ENCODE data around the gene MAPRE3.

MAPRE3 gene

GRCh38 chr2:26989156-26989555, 18.7 kb downstream of the MAPRE3 start:
- Histone ChIP-seq H3K27ac (ENCODE audit: low read depth, low read length) (no peak overlapping the region), H3K4me3 (ENCODE audit: low read depth in 1 of 2, low read length in 2 of 2) (no peak overlapping the region), H3K27me3 (ENCODE audit: control insufficient read depth in 1 of 2, insufficient read depth in 2 of 2, low read length in 2 of 2) (no peaks in the 10 kb centered on the region), H3K36me3 (ENCODE audit: insufficient read depth, low read length) (peaks cover 8% of the 10 kb centered on the region), H3K4me1 (ENCODE audit: insufficient read depth, low read length) (no peaks in the 10 kb centered on the region), H3K9ac (ENCODE audit: low read length) (no peak overlapping the region), H3K9me3 (ENCODE audit: low read length) (no peaks in the 10 kb centered on the region)

GRCh38 chr2:26991717-26992116, 21.3 kb downstream of the MAPRE3 start:
- Histone ChIP-seq H3K9ac (ENCODE audit: low read length) (no peak overlapping the region), H3K9me3 (ENCODE audit: low read length) (no peaks in the 10 kb centered on the region), H3K4me1 (ENCODE audit: insufficient read depth, low read length) (no peaks in the 10 kb centered on the region), H3K27ac (ENCODE audit: low read depth, low read length) (no peak overlapping the region), H3K27me3 (ENCODE audit: control insufficient read depth in 1 of 2, insufficient read depth in 2 of 2, low read length in 2 of 2) (no peaks in the 10 kb centered on the region), H3K36me3 (ENCODE audit: insufficient read depth, low read length) (no peaks in the 10 kb centered on the region), H3K4me3 (ENCODE audit: low read depth in 1 of 2, low read length in 2 of 2) (no peak overlapping the region)

DNA sequence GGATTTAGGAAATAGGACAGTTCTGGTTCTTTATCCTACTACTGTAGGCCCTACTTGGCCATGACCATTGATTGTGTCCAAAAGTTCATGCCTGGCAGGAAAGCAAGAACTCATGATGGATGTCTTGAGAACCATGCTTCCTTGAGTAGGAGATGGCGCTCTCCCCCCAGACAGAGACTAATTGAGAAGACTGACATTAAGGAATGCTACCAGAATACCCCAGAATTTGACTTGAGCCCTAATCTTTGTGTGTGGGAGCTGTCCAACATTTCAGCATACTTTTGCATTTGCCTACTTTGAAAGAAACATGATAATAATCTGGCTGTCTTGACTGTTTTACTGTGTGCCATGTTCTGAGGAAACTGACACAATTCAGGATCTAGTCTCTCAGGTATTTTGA, 23.3 kb downstream of the MAPRE3 start:
- Histone ChIP-seq H3K36me3 (ENCODE audit: insufficient read depth, low read length) (no peaks in the 10 kb centered on the region), H3K27me3 (ENCODE audit: control insufficient read depth in 1 of 2, insufficient read depth in 2 of 2, low read length in 2 of 2) (no peaks in the 10 kb centered on the region), H3K4me1 (ENCODE audit: insufficient read depth, low read length) (no peaks in the 10 kb centered on the region), H3K4me3 (ENCODE audit: low read depth in 1 of 2, low read length in 2 of 2) (no peak overlapping the region), H3K9ac (ENCODE audit: low read length) (no peak overlapping the region), H3K9me3 (ENCODE audit: low read length) (no peaks in the 10 kb centered on the region), H3K27ac (ENCODE audit: low read depth, low read length) (no peak overlapping the region)

- Histone ChIP-seq H3K4me1 (ENCODE audit: insufficient read depth, low read length) (no peaks in the 10 kb centered on the region), H3K9me3 (ENCODE audit: low read length) (no peaks in the 10 kb centered on the region), H3K27me3 (ENCODE audit: control insufficient read depth in 1 of 2, insufficient read depth in 2 of 2, low read length in 2 of 2) (no peaks in the 10 kb centered on the region), H3K9ac (ENCODE audit: low read length) (no peak overlapping the region), H3K4me3 (ENCODE audit: low read depth in 1 of 2, low read length in 2 of 2) (no peak overlapping the region), H3K27ac (ENCODE audit: low read depth, low read length) (no peak overlapping the region), H3K36me3 (ENCODE audit: insufficient read depth, low read length) (no peaks in the 10 kb centered on the region)
Observed at GRCh38 chr2:26994983-26995382, 24.5 kb downstream of the MAPRE3 start.

- Histone ChIP-seq H3K36me3 (ENCODE audit: insufficient read depth, low read length) (no peaks in the 10 kb centered on the region), H3K4me3 (ENCODE audit: low read depth in 1 of 2, low read length in 2 of 2) (no peak overlapping the region), H3K9ac (ENCODE audit: low read length) (no peak overlapping the region), H3K9me3 (ENCODE audit: low read length) (no peaks in the 10 kb centered on the region), H3K27ac (ENCODE audit: low read depth, low read length) (no peak overlapping the region), H3K27me3 (ENCODE audit: control insufficient read depth in 1 of 2, insufficient read depth in 2 of 2, low read length in 2 of 2) (no peaks in the 10 kb centered on the region), H3K4me1 (ENCODE audit: insufficient read depth, low read length) (no peaks in the 10 kb centered on the region)
Observed at GRCh38 chr2:26997394-26997793, 27.0 kb downstream of the MAPRE3 start.

GRCh38 chr2:26998323-26998722, 27.9 kb downstream of the MAPRE3 start:
- H3K4me1 ChIP-seq (ENCODE audit: insufficient read depth, low read length), result no peaks in the 10 kb centered on the region
- no peaks in the 10 kb centered on the region for H3K9me3 ChIP-seq (ENCODE audit: low read length)
- H3K27ac ChIP-seq (ENCODE audit: low read depth, low read length), result no peak overlapping the region
- H3K9ac ChIP-seq (ENCODE audit: low read length), result no peak overlapping the region
- no peaks in the 10 kb centered on the region for H3K27me3 ChIP-seq (ENCODE audit: control insufficient read depth in 1 of 2, insufficient read depth in 2 of 2, low read length in 2 of 2)
- H3K36me3 ChIP-seq (ENCODE audit: insufficient read depth, low read length), result no peaks in the 10 kb centered on the region
- H3K4me3 ChIP-seq (ENCODE audit: low read depth in 1 of 2, low read length in 2 of 2), result no peak overlapping the region

DNA sequence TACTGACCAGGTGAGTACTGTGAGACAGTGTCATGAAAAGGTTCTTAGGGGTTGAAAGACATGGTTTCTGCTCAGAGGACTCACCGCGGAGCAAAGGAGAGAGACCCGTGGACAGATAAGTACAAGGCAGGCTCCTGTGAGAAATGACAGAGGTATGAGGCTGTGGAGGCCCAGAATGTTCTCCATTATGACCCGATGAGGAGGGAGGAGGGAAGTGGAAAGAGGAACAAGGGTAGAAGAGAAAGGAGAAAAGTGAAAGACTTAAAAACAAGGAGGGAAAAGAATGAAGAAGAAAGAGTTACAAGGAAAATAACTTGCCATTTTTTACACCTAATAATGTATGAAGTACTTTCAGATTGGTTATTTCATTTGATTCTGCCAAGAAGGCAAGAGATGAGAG, 29.8 kb downstream of the MAPRE3 start:
- Histone ChIP-seq H3K9ac (ENCODE audit: low read length) (no peak overlapping the region), H3K9me3 (ENCODE audit: low read length) (no peaks in the 10 kb centered on the region), H3K4me1 (ENCODE audit: insufficient read depth, low read length) (no peaks in the 10 kb centered on the region), H3K36me3 (ENCODE audit: insufficient read depth, low read length) (no peaks in the 10 kb centered on the region), H3K27ac (ENCODE audit: low read depth, low read length) (no peak overlapping the region), H3K4me3 (ENCODE audit: low read depth in 1 of 2, low read length in 2 of 2) (no peak overlapping the region), H3K27me3 (ENCODE audit: control insufficient read depth in 1 of 2, insufficient read depth in 2 of 2, low read length in 2 of 2) (no peaks in the 10 kb centered on the region)

- Histone ChIP-seq H3K27me3 (ENCODE audit: control insufficient read depth in 1 of 2, insufficient read depth in 2 of 2, low read length in 2 of 2) (no peaks in the 10 kb centered on the region), H3K9me3 (ENCODE audit: low read length) (no peaks in the 10 kb centered on the region), H3K36me3 (ENCODE audit: insufficient read depth, low read length) (no peaks in the 10 kb centered on the region), H3K4me3 (ENCODE audit: low read depth in 1 of 2, low read length in 2 of 2) (no peak overlapping the region), H3K4me1 (ENCODE audit: insufficient read depth, low read length) (no peaks in the 10 kb centered on the region), H3K27ac (ENCODE audit: low read depth, low read length) (no peak overlapping the region), H3K9ac (ENCODE audit: low read length) (no peak overlapping the region)
Observed at GRCh38 chr2:27000995-27001394, 30.6 kb downstream of the MAPRE3 start.

DNA sequence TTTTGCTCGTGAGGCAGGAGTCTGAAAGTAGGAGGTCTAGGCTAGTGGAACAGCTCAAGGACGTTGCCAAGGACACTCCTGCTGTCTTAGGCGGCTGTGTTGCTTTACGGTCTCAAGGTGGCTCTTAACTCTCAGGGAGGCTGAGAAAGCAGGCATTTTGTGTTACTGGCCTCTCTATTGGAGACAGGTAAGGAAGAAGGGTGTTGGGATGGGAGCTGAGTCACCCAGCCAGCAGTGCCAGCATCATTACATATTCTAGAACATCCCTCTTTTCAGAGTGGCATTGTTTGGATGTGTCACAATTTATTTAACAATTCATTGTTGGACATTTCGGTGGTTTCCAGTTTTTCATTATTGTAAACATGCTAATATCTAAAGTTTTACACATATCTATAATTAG, 31.5 kb downstream of the MAPRE3 start:
- no peak overlapping the region for H3K4me3 ChIP-seq (ENCODE audit: low read depth in 1 of 2, low read length in 2 of 2)
- H3K4me1 ChIP-seq (ENCODE audit: insufficient read depth, low read length), result no peaks in the 10 kb centered on the region
- H3K27me3 ChIP-seq (ENCODE audit: control insufficient read depth in 1 of 2, insufficient read depth in 2 of 2, low read length in 2 of 2), result no peaks in the 10 kb centered on the region
- H3K9me3 ChIP-seq (ENCODE audit: low read length), result no peaks in the 10 kb centered on the region
- H3K27ac ChIP-seq (ENCODE audit: low read depth, low read length), result no peak overlapping the region
- H3K9ac ChIP-seq (ENCODE audit: low read length), result no peak overlapping the region
- H3K36me3 ChIP-seq (ENCODE audit: insufficient read depth, low read length), result no peaks in the 10 kb centered on the region

- Histone ChIP-seq H3K9ac (ENCODE audit: low read length) (no peak overlapping the region), H3K27me3 (ENCODE audit: control insufficient read depth in 1 of 2, insufficient read depth in 2 of 2, low read length in 2 of 2) (no peaks in the 10 kb centered on the region)
Observed at GRCh38 chr2:27003007-27003406, 32.6 kb downstream of the MAPRE3 start.

DNA sequence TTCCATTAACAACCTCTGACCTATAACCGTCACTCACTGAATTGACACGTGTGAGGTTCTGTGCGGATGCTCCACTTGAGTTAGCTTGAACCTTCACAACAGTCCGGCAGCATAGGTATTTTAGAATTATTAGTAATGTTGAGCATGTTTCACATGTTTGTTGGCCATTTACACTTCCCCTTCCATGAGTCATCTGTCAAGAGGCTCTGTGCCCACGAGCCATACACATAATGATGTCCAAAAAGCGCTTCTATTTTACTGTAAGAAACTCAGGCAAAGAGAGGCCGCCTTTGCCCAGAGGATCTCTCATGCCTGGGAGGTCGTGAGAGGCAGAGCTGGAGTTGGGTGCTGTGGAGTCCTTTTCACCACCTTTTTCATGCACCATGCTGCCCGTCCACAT, 33.4 kb downstream of the MAPRE3 start:
- Histone ChIP-seq H3K4me3 (ENCODE audit: low read depth in 1 of 2, low read length in 2 of 2) (no peak overlapping the region), H3K36me3 (ENCODE audit: insufficient read depth, low read length) (no peaks in the 10 kb centered on the region), H3K9me3 (ENCODE audit: low read length) (no peaks in the 10 kb centered on the region), H3K27ac (ENCODE audit: low read depth, low read length) (no peak overlapping the region), H3K4me1 (ENCODE audit: insufficient read depth, low read length) (no peaks in the 10 kb centered on the region), H3K9ac (ENCODE audit: low read length) (no peak overlapping the region), H3K27me3 (ENCODE audit: control insufficient read depth in 1 of 2, insufficient read depth in 2 of 2, low read length in 2 of 2) (no peaks in the 10 kb centered on the region)

More at GRCh38 chr2:27003007-27003406, 32.6 kb downstream of the MAPRE3 start:
- no peak overlapping the region for H3K27ac ChIP-seq (ENCODE audit: low read depth, low read length)
- no peak overlapping the region for H3K4me3 ChIP-seq (ENCODE audit: low read depth in 1 of 2, low read length in 2 of 2)
- no peaks in the 10 kb centered on the region for H3K36me3 ChIP-seq (ENCODE audit: insufficient read depth, low read length)
- no peaks in the 10 kb centered on the region for H3K9me3 ChIP-seq (ENCODE audit: low read length)
- H3K4me1 ChIP-seq (ENCODE audit: insufficient read depth, low read length), result no peaks in the 10 kb centered on the region

DNA sequence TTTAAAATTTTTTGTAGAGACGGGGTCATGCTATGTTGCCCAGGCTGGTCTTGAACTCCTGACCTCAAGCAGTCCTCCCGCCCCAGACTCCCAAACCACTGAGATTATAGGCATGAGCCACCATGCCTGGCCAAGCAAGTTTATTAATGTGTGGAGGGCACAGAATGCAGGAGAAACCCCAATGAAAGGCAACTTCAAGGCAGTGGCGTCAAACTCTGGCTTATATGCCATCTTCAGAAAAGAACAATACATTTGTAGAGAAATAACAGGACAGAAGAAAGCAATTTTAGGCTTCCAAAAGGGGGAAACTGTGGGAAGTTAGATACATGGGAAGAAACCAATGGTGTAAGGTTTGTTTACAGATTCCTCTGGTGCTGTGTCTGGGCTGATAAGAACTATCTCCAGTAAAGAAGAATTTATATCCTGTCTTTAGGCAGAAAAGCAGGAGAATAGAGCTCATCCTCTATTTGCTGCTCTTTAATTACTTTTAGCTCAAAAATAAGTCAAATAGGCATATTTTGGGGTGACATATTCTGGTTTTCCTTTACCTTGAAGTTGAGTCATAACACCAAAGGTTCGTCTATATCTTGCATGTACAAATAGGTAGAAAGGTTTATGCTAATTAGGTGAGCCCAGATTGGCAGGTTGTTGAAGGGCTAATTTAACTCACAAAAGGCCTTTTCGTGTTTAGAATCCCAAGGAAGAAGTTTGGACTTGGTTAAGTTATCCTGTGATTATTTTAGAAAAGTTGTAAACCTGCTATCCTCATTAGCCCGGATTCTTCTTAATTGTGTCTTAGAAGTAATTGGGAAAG, 36.4 kb downstream of the MAPRE3 start:
- Histone ChIP-seq H3K27me3 (ENCODE audit: control insufficient read depth in 1 of 2, insufficient read depth in 2 of 2, low read length in 2 of 2) (no peaks in the 10 kb centered on the region), H3K9me3 (ENCODE audit: low read length) (no peaks in the 10 kb centered on the region), H3K4me3 (ENCODE audit: low read depth in 1 of 2, low read length in 2 of 2) (no peak overlapping the region), H3K36me3 (ENCODE audit: insufficient read depth, low read length) (no peaks in the 10 kb centered on the region), H3K27ac (ENCODE audit: low read depth, low read length) (no peak overlapping the region), H3K4me1 (ENCODE audit: insufficient read depth, low read length) (no peaks in the 10 kb centered on the region), H3K9ac (ENCODE audit: low read length) (no peak overlapping the region)
